KOPT-K1 (cell line): ENCODE results near the gene PHLDA2.

ENCODE experiments used
- H3K27ac ChIP-seq: fragments of 200-600 bp; sonication (generic); 2 replicates; pipeline ENCODE4 v1.5.1; 2016; ENCODE audit warnings: antibody characterized with exemption, mild to moderate bottlenecking, low read depth, low read length; ENCODE audit not compliant: poor library complexity, severe bottlenecking
- H3K36me3 ChIP-seq: fragments of 200-600 bp; sonication (generic); 2 replicates; pipeline ENCODE4 v1.5.1; 2017; ENCODE audit warnings: antibody characterized with exemption, mild to moderate bottlenecking, low read length, moderate library complexity; ENCODE audit not compliant: insufficient read depth
- H3K9me3 ChIP-seq: fragments of 200-600 bp; sonication (generic); 2 replicates; pipeline ENCODE4 v1.5.1; 2017; ENCODE audit warnings: antibody characterized with exemption, low read length, mild to moderate bottlenecking; ENCODE audit not compliant: insufficient read depth, poor library complexity, severe bottlenecking

PHLDA2 gene

DNA sequence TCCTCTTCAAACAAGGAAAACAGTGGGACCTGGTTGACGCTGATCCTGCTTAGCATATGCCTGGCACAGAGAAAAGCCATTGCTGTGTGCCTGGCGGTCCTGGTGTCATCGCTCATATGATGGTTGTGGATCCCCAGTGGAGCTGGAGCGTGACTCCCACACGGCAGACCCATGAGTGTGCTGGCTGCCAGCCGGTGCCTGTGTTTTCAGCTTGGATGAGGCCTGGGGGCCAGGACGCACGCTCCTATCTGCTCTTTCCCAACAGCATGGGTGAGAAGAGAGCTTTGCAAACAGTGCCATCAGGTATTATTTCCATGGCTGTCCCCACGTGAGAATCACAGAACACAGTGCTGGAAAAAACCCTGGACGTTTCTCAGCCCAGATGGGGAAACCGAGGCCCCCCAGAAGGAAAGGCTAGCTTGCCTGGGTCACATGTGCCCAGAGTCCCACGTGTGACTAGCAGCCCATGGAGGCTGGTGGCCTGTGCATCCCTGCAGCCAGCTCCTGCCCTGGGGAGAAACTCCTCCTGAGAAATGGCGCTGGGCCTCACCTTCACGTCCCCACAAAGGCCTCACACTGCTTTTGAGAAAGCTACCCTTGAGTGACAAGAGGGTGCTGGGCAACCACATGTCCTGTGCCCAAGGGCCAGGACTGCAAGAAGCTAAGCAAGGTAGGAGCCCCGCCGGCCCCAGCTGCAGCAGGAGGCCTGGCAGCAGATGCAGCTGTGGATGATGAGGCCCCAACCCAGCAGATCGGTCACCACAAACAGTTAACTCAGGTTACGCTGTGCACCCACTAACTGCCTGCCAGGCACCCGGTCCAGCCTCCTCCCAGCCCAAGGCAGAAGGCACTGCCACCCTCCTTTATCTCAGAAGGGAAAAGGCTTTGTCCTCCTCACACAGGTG lies 47.9 kb downstream of the PHLDA2 start:
- Histone ChIP-seq H3K36me3 (no peaks in the 10 kb centered on the region), H3K9me3 (no peaks in the 10 kb centered on the region), H3K27ac (no peak overlapping the region)

DNA sequence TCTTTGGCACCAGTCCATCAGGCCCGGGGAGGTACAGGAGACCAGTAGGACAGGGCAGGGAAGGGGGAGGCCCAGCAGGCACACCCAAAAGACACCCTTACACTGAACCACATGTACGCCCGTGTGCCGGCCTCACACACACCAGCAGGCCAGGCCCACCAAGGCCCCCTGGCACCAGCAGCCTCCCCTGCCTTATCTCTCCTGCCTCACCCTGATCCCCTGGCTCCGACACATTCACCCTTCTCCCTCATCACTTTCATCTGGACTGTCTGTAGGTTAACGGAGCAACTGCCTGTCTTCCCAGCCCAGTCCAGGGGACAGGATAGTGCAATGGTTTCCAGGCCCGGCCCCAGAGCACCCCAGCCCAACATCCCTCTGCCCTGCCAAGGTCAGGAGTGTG lies 48.6 kb downstream of the PHLDA2 start:
- H3K27ac ChIP-seq, result no peak overlapping the region
- H3K9me3 ChIP-seq, result no peaks in the 10 kb centered on the region
- no peaks in the 10 kb centered on the region for H3K36me3 ChIP-seq

- Histone ChIP-seq H3K36me3 (no peaks in the 10 kb centered on the region), H3K27ac (no peak overlapping the region), H3K9me3 (peaks cover 11% of the 10 kb centered on the region)
Measured at GRCh38 chr11:2878782-2879181, 50.4 kb downstream of the PHLDA2 start.
